GM12874 (cell line): ENCODE measurements around the gene DUSP1.

ENCODE experiments used
- CTCF ChIP-seq: IDR thresholded peaks from 2 replicates; pipeline ENCODE4 v1.5.1; 2011; ENCODE audit warnings: low read depth, mild to moderate bottlenecking, control low read depth, low read length, moderate library complexity; ENCODE audit not compliant: insufficient read depth

DUSP1 gene

GRCh38 chr5:172770374-172770674 is 671 bp downstream of the DUSP1 start:
- TF ChIP-seq CTCF, result no peak

GRCh38 chr5:172769616-172770373 is 1.2 kb downstream of the DUSP1 start:
- no peak for TF ChIP-seq CTCF

GRCh38 chr5:172769342-172769615 is 1.7 kb downstream of the DUSP1 start:
- no peak for TF ChIP-seq CTCF

- no peak for TF ChIP-seq CTCF
Observed at GRCh38 chr5:172768573-172769341, 2.2 kb downstream of the DUSP1 start.

- TF ChIP-seq CTCF, result no peak
Observed at GRCh38 chr5:172768098-172768572, 2.9 kb downstream of the DUSP1 start.

- no peak for TF ChIP-seq CTCF
Observed at GRCh38 chr5:172766287-172767108, 4.5 kb downstream of the DUSP1 start.

GRCh38 chr5:172765766-172766286 is 5.2 kb downstream of the DUSP1 start:
- no peak for TF ChIP-seq CTCF
